Activated CD4-positive, CD25-positive, alpha-beta regulatory T cell (primary cell): ENCODE data around the gene PHIP.
"Not testable (repeated sequence)": the region's sequence is repeated elsewhere in the genome, so short reads cannot be mapped to it uniquely, and the experiment has no call there.

ENCODE experiments used
- DNase-seq, 4 experiments: peaks; one replicate each; lab custom pipeline; 2025; lab: John Stamatoyannopoulos, UW

The PHIP gene

DNA sequence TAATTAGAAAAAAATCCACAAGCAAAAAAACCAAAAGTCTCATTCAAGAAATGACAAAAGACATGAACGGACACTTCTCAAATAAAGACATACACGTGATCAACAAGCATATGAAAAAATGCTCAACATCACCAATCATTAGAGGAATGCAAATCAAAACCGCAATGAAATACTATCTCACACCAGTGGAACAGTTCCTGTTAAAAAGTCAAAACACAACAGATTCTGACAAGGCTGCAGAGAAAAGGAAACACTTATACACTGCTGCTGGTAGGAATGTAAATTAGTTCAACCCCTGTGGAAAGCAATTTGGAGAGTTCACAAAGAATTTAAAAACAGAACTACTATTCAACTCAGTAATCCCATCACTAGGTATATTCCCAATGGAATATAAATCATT lies 152.7 kb downstream of the PHIP start:
- DNase-seq, result no peak

DNA sequence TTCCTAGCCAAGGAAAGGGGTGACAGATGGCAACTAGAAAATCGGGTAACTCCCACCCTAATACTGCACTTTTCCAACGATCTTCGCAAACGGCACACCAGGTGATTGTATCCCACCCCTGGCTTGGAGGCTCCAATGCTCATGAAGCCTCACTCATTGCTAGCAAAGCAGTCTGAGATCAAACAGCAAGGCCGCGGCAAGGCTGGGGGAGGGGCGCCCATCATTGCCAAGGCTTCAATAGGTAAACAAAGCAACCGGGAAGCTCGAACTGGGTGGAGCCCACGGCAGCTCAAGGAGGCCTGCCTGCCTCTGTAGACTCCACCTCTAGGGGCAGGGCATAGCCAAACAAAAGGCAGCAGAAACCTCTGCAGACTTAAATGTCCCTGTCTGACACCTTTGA lies 156.9 kb downstream of the PHIP start:
- DNase-seq, result not testable (repeated sequence)

DNA sequence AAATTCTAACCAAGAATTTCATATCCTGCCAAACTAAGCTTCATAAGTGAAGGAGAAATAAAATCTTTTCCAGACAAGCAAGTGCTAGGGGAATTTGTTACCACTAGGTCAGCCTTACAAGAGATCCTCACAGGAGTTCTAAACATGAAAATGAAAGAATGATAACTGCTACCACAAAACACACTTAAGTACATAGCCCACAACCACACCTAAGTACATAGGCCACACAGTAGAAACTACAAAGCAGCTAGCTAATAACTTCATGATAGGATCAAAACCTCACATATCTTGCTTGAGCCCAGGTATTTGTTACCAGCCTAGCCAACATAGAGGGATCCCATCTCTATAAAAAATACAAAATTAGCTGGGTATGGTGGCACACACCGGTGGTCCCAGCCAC lies 160.3 kb downstream of the PHIP start:
- no peak for DNase-seq

DNA sequence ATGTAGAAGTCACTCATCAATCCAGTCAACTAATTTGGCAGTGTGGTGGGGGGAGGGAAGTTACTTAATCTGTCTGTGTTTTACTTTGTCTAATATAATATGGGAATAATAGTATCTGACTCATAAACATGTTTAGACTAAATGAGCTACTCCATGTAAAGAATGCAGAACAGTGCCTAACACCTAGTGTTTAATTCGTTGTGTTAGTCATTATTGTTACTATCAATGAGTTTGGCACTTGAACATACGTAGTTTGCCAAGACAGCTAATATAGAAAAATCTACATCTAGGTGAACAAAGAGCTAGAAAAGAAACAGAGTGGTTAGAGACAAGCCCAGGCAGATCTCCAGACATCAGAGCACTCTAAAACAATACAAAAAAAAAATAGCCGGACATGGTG lies 161.6 kb downstream of the PHIP start:
- DNase-seq, result no peak

DNA sequence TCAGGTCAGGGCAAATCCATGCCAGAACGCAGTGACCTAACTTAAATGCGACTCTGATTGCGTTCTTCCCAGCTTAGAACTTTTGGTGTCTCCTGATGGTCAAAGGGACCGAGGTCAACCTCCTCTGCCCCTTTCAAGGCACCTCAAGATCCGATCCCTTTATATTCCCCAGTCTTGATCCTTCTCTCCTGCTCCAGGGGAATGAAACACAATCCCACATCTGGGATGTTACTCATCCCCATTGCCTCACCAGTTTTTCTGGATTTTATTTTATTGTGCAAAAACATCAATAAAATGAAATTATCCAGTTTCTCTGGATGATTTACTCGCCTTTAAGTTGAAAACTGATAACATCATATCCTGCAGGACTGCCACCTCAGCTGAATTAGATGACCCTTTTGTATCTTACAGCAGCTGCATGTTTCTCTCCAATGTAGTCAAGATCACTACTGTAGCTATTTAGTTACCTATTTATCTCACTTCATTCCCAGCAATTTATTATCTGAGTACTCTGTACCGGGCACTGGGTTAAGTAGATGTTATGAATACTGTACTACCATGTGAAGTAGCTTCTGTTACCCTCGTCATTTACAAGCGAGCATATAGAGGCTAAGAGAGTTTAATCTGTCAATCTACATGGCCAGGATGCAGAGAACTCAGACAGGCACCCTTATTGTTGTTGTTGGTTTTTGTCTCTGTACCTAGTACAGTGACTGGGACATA lies 166.7 kb downstream of the PHIP start:
- DNase-seq, result no peak

DNA sequence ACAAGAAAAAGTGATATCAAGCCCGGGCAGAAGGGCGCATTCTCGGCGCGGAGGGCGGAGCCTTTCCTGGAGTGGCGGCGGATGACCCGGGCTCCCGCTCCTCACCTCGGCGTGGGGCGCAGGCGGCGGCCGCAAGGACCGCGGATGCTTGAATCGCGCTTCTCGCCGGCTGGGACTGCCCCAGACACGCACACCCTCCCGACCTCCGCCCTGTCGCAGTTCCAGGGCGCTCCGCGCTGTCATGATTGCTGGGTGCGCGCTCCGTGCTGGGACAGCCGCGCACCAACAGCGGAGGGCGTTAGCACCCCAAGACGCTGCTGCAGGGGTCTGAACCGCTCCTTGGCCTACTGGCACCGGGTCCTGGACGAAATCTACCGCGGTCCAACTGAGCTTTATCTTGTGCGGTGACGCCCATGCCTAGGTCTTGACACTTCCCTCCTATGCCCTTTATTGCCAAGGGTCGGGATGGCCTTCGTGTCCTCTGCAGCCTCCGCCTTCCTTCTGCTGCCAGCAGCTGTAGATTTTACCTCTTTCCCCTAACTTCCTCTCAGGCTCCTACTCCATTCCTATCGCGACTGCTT lies 167.4 kb downstream of the PHIP start:
- no peak for DNase-seq

DNA sequence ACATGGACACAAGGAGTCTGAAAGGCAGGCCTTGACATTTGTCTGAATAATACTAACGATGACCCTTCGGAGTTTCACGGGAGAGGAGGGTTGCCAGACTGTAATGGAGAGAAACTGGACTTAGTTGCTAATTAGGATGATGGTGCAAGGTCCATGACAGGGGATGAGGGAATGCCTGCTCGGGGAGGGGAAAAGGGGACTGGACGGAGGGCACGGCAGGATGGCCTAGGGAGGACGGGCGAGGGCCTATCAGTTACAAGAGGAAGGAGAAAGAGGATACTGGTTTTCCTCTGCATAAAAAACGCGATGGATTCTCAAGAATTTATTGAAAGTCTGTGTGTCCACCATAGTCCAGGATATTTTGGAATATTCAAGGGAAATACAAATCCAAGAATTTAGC lies 168.0 kb downstream of the PHIP start:
- no peak for DNase-seq

DNA sequence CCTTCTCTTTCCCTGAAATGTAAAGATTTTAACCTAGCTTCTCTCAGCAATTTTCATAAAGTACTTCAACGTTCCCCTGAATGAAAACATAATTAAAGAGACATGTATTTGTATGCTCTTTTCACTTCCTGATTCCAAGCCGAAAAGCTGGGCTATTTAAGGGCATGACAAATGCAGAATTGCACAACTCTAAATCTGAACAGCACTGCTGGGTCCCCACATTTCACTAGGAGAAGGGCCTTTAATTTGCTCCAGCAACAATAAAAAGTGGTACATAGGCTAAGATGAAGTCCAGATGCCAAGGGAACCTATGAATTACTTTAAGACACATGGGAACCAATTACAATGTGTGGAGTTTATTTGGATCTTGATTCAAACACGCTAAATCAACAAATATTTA lies 168.7 kb downstream of the PHIP start:
- DNase-seq, result no peak

DNA sequence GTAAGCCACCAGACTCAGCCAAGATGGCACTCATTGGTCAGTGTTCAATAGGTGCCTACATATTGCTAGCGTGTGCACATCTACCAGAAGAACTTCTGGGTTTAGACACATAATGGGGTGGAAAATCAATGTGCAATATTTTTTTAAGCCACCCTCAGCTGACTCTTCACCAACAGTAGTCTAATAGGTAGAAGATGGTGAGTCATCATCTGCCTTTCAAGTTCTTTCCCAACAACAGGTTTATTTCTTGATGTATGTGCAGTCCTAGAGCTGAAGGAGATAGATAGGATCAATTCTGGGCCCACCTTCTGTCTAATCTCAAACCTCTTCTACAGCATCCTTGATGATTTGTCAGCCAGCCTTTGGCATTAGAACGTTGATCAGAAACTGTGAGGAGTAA lies 169.4 kb downstream of the PHIP start:
- DNase-seq, result no peak

DNA sequence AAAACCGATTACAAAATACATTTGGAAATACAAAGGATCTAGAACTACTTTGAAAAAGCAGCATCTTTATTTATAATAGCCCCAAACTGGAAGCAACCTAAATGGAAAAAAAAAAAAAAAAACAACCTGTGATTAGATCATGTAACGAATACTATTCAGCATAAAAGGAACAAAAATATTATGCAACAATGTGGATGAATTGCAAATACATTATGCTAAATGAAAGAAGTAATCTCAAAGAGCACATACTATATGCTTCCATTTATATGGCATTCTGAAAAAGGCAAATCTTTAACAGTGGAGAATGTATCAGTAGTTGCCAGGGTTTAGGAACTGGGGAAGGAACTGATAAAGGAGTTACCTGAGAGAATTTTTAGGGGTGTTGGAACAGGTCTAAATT lies 181.8 kb downstream of the PHIP start:
- DNase-seq, result no peak

DNA sequence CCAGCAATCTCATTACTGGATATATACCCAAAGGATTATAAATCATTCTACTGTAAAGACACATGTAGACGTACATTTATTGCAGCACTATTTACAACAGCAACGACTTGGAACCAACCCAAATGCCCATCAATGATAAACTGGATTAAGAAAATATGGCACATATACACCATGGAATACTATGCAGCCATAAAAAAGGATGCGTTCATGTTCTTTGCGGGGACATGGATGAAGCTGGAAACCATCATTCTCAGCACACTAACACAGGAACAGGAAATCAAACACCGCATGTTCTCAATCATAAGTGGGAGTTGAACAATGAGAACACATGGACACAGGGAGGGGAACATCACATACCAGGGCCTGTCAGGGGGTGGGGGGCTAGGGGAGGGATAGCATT lies 188.2 kb downstream of the PHIP start:
- not testable (repeated sequence) for DNase-seq
